Astrocyte of the hippocampus (primary cell): Measurements from ENCODE around the gene FAM47E.
"Not testable (repeated sequence)": the region's sequence is repeated elsewhere in the genome, so short reads cannot be mapped to it uniquely, and the experiment has no call there.

Experiments used
- DNase-seq: peaks from one replicate; pipeline ENCODE4 v3.0.0; 2011; ENCODE audit warnings: low read depth, low spot score

Gene FAM47E

GRCh38 chr4:76224171-76224570 is 27.4 kb upstream of the FAM47E start:
- DNase-seq, result no peak

- DNase-seq, result no peak
Observed at GRCh38 chr4:76226418-76226817, 25.1 kb upstream of the FAM47E start.

- no peak for DNase-seq
Observed at GRCh38 chr4:76232681-76233080, 18.8 kb upstream of the FAM47E start.

- DNase-seq, result no peak
Observed at GRCh38 chr4:76233083-76233482, 18.4 kb upstream of the FAM47E start.

- DNase-seq, result no peak
Observed at GRCh38 chr4:76233529-76233928, 18.0 kb upstream of the FAM47E start.

DNA sequence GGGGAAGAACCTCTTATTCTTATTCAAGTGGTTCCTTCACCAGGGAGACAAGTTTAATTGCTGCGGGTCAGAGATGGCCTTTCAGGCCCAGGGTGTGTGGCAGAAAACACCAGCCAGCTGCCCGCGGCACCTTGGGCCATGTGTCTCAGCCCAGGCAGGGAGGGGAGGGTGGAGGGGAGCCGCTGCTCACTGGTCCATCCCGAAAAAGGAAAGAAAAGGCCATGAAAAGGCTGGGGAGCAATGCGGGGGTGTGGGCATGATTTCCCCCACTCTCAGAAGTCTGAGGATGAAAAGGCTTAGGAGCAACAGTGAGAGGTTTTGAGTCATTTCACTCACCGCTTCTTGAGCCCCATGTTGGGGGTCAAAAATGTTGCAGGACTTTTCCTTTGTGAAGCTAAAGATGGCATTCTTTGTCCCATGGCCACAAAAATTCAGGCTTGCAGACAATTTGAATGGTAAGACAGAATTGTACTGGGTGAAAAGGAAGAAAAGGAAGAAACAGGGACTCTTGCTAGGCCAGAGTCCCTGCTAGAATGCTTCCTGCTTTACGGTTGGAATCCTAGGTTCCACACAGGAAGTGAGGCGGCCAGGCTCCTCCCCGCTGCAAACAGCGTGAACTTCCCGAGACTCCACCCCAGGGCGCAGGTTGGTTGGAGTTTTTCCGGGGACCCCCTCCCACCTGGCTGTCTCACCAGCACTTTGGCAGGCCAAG is 17.4 kb upstream of the FAM47E start:
- no peak for DNase-seq

DNA sequence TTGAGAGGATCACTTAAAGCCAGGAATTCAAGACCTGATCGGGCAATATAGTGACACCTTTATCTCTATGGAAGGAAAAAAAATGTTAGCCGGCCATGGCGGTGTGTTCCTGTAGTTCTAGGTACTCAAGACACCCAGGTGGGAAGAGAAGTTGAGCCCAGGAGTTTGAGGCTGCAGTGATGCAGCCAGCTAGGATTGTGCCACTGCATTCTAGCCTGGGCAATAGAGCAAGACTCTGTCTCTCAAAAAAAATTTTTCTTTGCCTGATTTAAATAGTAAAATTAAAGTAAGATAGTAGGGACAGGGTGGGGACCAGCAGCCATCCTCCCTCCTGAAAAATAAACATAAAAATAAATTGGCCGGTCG is 16.9 kb upstream of the FAM47E start:
- no peak for DNase-seq

DNA sequence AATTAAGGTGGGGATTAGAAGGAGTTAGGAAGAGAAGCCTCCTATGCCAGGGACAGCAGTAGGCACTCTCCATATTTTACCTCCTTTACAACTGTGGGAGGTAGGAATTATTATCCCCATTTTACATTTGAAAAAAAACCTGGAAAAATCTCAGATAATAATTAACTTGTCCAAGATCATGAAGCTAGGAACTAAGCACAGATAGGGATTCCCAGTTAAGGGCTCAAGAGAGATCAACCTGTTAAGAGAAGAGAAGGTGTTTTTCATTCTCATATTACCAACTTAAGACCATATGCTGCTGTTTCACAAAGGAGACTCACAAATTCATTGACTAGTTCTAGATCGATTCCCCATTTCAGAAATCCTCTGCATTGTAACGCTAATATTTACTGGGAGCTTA is 16.1 kb upstream of the FAM47E start:
- DNase-seq, result no peak

DNA sequence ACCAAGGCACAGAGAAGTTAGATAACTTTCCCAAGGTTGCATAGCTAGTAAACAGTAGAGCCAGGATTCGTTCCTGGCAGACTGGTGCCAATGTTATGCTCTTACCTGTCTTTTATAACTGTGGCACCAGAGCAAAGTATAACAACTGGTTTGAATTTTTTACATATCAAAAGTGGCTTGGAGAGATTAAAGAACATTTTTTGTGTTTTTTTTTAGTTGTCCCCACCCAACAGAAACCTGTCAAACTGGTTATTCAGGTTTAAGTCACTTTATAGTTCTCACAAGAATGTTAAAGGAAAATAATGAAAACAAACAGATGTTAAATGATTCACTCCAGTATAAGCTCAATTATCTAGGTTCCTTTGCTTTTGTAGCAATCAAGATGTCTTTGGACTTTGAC is 15.6 kb upstream of the FAM47E start:
- no peak for DNase-seq

- DNase-seq, result no peak
Observed at GRCh38 chr4:76238236-76238635, 13.3 kb upstream of the FAM47E start.

- DNase-seq, result no peak
Observed at GRCh38 chr4:76238701-76239100, 12.8 kb upstream of the FAM47E start.

GRCh38 chr4:76240236-76240635 is 11.3 kb upstream of the FAM47E start:
- DNase-seq, result no peak

DNA sequence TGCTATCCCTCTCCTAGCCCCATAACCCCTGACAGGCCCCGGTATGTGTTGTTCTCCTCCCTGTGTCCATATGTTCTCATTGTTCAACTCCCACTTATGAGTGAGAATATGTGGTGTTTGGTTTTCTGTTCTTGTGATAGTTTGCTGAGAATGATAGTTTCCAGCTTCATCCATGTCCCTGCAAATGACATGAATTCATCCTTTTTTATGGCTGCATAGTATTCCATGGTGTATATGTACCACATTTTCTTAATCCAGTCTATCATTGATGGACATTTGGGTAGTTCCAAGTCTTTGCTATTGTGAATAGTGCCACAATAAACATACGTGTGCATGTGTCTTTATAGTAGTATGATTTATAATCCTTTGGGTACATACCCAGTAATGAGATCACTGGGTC is 7.6 kb upstream of the FAM47E start:
- DNase-seq, result not testable (repeated sequence)

GRCh38 chr4:76246025-76246424 is 5.5 kb upstream of the FAM47E start:
- DNase-seq, result no peak

- DNase-seq, result no peak
Observed at GRCh38 chr4:76246852-76247251, 4.7 kb upstream of the FAM47E start.

GRCh38 chr4:76250962-76251361 is 559 bp upstream of the FAM47E start:
- no peak for DNase-seq

GRCh38 chr4:76252271-76252653 is 741 bp downstream of the FAM47E start:
- DNase-seq, result no peak

DNA sequence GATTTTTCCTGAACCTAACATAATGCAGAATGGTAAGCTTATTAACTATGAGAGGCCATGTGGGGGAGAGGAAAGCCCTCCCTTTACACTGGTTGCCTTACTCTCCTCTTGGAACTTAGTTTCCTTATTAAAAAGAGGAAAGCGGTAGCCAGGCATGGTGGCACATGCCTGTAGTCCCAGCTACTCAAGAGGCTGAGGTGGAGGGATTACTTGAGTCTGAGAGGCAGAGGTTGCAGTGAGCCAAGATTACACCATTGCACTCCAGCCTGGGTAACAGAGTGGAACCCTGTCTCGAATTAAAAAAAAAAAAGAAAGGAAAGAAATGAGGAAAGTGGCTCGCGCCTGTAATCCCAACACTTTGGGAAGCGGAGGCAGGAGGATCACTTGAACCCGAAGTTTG is 2.0 kb downstream of the FAM47E start:
- DNase-seq, result no peak

DNA sequence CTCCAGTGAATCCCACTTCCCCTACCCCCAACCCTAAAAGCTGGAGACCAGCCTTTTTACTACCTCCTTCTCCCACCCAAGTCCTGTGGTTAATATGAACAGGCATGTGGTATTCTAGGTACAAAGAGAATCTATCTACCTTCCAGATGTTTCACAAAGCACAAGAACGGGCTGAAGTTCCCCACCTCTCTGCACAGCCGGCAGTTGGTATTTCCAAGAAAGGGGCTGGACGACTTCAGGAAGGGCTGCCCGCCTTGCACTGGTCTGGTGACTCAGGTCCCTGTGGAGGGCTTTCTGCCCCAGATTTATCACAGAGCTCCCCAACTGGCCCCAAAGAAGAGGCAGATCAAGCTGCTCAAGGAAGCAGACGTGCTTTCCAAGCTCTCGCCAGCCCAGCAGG is 4.5 kb downstream of the FAM47E start:
- no peak for DNase-seq

- no peak for DNase-seq
Observed at GRCh38 chr4:76256968-76257367, 5.4 kb downstream of the FAM47E start.

GRCh38 chr4:76257824-76258223 is 6.3 kb downstream of the FAM47E start:
- DNase-seq, result no peak

DNA sequence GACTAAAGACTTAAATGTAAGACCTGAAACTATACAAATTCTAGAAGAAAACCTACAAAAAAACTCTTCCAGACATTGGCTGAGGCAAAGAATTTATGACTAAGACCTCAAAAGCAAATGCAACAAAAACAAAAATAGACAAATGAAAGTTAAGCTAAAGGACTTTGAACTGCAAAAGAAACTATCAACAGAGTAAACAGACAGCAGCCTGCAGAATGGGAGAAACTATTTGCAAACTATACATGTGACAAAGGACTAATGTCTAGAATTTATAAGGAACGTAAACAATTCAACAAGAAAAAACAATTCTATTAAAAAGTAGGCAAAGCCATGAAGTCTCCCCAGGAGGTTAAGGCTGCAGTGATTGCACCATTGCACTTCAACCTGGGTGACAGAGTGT is 9.1 kb downstream of the FAM47E start:
- DNase-seq, result no peak

- no peak for DNase-seq
Observed at GRCh38 chr4:76265631-76266218, 14.2 kb downstream of the FAM47E start.

GRCh38 chr4:76266627-76267026 is 15.1 kb downstream of the FAM47E start:
- no peak for DNase-seq
